GM19452 (cell line): ENCODE measurements around the gene FBN2.

ENCODE experiments used
- ATAC-seq: cut with Tn5 transposase; IDR thresholded peaks from one replicate; pipeline ENCODE4 v1.9.1; 2021; ENCODE audit not compliant: unreplicated experiment

The FBN2 gene

GRCh38 chr5:128216285-128216684, 321.8 kb downstream of the FBN2 start:
- no peak for ATAC-seq

DNA sequence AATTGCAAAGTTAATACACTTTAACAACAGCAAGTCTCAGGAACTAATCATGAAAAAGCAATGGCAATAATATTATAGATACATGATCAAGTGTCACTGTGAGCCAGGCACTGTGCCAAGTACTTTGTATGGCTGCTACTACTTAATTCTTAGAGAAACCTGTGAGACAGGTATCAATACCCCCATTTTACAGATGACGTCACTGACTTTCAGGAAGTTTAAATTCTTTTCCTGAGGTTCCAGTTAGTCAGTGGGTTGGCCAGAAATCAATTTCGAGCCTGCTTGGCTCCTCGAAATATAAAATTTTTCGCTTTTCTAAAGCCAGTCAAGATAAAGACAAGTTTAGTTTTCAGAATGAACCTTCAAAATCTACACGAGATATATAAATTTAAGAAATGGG, 324.2 kb downstream of the FBN2 start:
- ATAC-seq, result no peak

DNA sequence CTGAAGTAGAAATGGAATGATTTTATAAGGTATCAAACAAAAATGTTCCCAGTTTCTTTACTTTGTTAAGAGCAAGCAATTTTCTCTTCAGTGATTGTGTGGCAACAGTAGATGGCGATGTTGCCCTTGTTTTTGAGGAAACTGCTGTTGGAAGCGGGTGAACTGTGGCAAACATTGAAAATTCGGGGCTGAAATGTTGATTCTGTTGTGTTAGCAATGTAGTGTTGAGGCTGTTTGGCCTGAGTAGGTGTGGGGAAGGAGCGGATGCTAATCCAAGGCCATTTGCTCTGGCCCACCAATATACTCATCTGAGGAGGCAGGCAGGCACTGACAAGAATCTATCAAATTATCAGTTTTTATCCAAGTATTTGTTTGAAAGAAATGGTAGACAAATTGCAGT, 324.7 kb downstream of the FBN2 start:
- ATAC-seq, result no peak

DNA sequence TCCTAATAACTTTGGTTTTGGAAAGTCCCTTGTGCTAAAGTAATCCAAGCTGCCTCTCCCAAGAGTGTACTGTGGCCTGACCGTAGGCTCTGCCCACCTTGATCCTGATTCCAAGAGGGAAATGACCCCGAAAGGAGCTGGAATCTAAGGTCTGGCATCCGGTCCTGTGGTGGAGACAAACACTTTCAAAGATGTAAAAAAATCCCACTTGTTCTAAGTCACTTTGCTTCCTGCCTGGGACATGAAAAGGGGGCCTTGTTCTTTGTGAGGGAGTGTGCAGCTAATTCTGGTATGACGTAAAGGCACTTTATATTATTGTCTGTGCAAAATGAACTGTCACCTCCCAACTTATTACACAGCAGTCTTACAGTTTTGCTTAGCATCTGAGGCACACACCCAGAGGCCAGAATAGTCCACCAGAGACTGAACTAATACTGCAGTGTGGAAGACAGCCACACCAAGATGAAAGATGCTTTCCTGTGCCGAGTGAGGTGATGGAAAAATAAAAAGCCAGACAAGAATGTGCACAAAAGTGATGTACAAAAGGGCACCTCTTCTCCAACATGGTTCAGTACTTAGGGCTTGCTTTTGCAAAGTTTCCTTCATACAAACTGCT, 325.7 kb downstream of the FBN2 start:
- no peak for ATAC-seq

DNA sequence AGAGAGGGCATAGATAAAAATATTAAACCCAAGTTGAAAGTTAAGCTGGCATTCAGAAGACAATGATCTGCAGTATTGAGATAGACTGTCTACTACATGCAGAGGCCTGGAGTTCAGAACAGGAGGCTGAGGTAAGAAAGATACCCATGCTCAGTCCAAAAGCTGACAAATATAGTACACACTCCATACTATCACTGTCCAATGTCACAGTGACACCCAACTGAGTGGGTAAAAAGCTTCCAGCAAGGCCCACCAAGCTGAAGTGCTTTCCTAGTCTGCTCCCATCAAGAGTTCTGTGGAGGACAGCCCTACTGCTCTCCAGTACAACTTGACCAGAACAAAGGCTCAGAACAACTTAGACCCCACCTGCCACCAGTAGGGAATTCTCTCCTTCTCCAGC, 329.6 kb downstream of the FBN2 start:
- ATAC-seq, result no peak
